Ishikawa (cell line): Measurements from ENCODE around the gene TPR.

Source experiments
- CREB1 ChIP-seq: IDR thresholded peaks from 2 replicates; pipeline ENCODE4 v1.6.1; 2012; ENCODE audit warnings: low read depth
- EGR1 ChIP-seq: IDR thresholded peaks from 2 replicates; pipeline ENCODE4 v1.6.1; 2012
- RAD21 ChIP-seq: IDR thresholded peaks from 2 replicates; pipeline ENCODE4 v1.6.1; 2012; ENCODE audit warnings: low read depth
- TAF1 ChIP-seq: IDR thresholded peaks from 2 replicates; pipeline ENCODE4 v1.6.1; 2012; ENCODE audit warnings: low read depth, mild to moderate bottlenecking
- TF ChIP-seq, protein P1 (sequence below): IDR thresholded peaks from 2 replicates; pipeline ENCODE4 v1.6.1; 2012

DNA sequence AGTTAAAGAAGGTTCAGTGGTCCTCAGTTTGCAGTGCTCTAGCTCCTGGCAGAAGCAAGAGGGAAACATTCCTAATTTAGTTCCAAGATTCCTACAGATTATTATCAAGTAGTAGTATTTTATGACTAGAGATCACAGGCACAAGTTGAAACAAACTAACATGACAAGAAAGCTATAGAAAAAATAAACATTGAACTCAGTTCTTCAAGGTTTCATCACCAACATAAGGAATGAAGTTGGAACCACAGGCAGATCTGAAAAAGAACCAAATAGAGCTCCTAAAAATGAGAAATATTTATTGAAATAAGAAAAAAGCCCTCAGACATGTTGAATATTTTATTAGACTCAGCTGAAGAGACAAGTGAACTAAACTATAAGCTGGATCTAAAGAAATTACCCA, 45.3 kb upstream of the TPR start:
- TF ChIP-seq CREB1 (no peak), TAF1 (no peak), RAD21 (no peak), EGR1 (no peak)
- TF ChIP-seq, protein P1, sequence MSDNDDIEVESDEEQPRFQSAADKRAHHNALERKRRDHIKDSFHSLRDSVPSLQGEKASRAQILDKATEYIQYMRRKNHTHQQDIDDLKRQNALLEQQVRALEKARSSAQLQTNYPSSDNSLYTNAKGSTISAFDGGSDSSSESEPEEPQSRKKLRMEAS: no peak
